GM18909 (cell line): Measurements from ENCODE around the gene PDE4B.

Experiments used
- ATAC-seq: cut with Tn5 transposase; IDR thresholded peaks from one replicate; pipeline ENCODE4 v1.9.1; 2021; ENCODE audit warnings: mild to moderate bottlenecking; ENCODE audit not compliant: unreplicated experiment, poor library complexity

PDE4B gene

GRCh38 chr1:66364578-66365391, 572.1 kb downstream of the PDE4B start:
- ATAC-seq: peak; percentile 82

DNA sequence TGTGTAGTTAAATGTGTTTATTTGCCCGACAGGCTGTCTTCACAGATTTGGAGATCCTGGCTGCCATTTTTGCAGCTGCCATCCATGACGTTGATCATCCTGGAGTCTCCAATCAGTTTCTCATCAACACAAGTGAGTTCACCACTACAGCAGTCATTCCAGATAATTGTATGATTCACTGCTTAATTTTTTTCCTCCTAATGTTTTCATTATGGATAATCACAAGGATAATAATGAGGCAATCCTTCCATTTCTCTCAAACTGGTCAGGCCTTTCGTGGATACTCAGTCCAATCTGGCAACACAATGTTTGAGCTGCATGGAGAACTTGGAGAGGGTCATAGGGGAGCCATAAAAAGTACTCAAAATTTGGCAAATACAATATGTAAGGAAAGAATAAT, 572.9 kb downstream of the PDE4B start:
- no peak for ATAC-seq

DNA sequence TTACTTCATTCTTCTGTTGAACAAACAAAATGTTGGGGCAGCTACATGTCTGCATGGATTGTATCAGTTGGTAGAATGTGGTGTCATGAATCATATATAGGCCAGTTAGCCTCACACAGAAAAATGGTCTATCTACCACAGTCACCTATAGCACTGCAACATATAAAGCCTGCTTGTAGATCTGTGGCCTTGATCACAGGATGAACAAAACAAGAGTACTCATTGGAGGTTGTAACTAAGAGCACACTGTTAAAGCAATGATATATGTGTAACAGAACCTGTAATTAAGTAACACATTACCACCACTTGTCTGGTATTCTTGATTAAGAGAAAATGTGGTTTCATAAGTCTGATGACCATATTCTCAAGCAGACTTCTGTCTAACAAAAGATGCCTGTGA, 573.9 kb downstream of the PDE4B start:
- ATAC-seq: no peak

GRCh38 chr1:66367369-66367768, 574.7 kb downstream of the PDE4B start:
- no peak for ATAC-seq

- ATAC-seq: no peak
Measured at GRCh38 chr1:66368261-66368660, 575.6 kb downstream of the PDE4B start.

- ATAC-seq: peak; percentile 26
Measured at GRCh38 chr1:66370462-66370971, 577.8 kb downstream of the PDE4B start.

GRCh38 chr1:66371233-66372005, 578.7 kb downstream of the PDE4B start:
- peak; percentile 37 for ATAC-seq

GRCh38 chr1:66372522-66373101, 579.9 kb downstream of the PDE4B start:
- no peak for ATAC-seq

DNA sequence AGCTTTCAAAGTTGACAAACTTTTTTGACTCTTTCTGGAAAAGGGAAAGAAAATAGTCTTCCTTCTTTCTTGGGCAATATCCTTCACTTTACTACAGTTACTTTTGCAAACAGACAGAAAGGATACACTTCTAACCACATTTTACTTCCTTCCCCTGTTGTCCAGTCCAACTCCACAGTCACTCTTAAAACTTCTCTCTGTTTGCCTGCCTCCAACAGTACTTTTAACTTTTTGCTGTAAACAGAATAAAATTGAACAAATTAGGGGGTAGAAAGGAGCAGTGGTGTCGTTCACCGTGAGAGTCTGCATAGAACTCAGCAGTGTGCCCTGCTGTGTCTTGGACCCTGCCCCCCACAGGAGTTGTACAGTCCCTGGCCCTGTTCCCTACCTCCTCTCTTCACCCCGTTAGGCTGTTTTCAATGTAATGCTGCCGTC, 580.5 kb downstream of the PDE4B start:
- no peak for ATAC-seq

GRCh38 chr1:66374148-66374547, 581.5 kb downstream of the PDE4B start:
- peak; percentile 53 for ATAC-seq

DNA sequence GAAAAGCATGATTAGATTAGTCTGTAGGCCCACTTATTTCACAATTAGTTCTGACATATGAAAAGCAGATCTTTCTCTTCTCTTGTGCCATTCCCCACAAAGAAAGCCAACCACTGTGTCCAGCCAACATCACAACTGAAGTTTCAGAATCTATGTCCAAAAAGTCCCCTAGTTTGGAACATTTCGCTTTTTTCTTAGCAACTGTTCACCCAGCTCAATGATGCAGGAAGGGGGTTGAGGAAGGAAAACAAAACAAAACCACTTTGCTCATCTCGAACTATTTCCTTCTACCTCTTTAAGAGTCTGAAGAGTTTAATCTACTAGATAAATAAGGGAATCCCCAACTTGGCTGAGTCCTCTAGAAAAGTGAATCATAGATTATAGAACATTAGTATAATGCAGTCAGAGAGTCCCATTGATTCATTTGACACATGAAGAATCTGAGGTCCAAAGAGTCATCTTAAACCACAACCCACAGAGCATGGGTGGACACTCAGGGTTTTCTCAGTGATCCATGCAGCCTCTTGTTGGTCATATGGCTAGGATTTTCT, 581.9 kb downstream of the PDE4B start:
- ATAC-seq: peak; percentile 52

GRCh38 chr1:66375125-66375524, 582.4 kb downstream of the PDE4B start:
- no peak for ATAC-seq

DNA sequence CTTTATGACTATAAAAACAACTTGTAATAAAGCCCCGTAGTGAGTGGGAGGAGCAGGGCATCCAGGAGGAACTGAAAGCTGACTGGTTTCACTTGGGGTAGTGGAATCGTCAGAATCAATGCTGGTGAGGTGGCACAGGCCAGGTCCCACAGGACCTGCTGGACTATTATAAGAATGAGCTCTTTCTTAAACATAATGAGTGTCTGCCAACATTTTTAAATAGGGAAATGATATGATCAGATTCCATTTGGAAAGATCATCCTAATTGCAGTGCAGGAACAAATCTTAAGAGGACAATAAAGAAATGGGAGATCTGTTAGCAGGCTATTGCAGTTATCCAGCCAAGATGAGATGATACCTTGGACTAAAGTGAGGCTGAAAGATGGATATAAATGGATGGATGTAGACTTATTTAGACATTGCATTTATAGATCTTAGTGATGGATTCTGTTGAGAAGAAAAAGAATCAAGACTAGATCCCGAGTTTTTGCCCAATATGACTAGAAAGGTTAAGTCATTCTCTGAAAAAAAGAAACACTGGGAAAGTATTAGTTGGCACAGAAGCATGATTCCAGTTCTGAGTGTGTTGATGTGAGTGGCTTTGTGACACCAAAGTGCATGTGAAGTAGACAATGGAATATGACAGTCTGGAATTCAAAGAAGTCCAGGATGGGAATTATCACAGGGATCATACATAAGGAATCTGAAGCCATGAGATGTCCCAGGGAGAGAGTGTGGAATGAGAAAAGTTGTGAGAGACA, 587.9 kb downstream of the PDE4B start:
- peak; percentile 96 for ATAC-seq

- no peak for ATAC-seq
Measured at GRCh38 chr1:66381621-66382275, 589.1 kb downstream of the PDE4B start.

- no peak for ATAC-seq
Measured at GRCh38 chr1:66383168-66383567, 590.5 kb downstream of the PDE4B start.

GRCh38 chr1:66383611-66384010, 590.9 kb downstream of the PDE4B start:
- ATAC-seq: no peak

GRCh38 chr1:66384258-66384921, 591.7 kb downstream of the PDE4B start:
- ATAC-seq: no peak

DNA sequence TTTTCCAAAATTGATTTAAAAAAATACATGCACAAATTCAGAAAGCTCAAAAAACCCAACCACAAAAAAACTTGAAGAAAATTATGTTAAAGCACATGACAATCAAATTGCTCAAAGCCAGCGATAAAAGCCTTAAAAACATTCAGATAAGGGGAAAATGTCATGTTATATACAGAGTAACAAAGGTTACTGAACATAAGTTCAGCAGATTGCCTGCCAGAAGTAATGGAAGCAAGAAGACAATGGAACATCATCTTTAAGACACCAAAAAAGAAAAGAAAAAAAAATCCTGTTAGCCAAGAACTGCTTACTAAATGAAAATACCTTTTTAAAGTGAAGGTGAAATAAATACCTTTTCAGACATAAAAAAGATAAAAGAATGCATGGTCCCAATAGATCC, 594.0 kb downstream of the PDE4B start:
- no peak for ATAC-seq

DNA sequence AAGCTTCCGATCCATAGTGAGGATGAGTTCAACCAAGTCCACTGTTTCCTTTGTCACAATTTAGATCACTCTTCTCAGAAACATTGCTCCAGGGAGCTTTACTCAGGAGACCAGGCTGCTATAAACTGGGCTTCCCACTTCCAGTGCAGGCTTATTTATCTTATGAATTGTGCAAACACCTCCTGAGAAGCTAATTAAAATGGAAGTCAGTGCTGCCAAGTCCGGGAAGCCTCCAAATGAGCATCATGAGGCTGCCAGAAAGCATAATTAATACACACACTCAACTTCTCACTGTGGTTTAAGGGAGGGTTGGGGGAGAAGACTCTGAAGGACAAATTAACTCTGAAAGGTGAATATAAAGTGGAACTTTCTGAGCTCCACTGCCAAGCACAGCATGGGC, 596.2 kb downstream of the PDE4B start:
- no peak for ATAC-seq
